Activated naive CD4-positive, alpha-beta T cell treated with anti-CD3 and anti-CD28 coated beads, Interleukin-2, amount 10 ng/mL, durations not matched to agents 7 days and 5 days (primary cell): ENCODE results near the gene RAB27A.
A peak's percentile ranks its signal among the peaks of the same experiment; 100 is the strongest.
"Not testable (repeated sequence)": the region's sequence is repeated elsewhere in the genome, so short reads cannot be mapped to it uniquely, and the experiment has no call there.

Source experiments
- CTCF ChIA-PET: fragments of 350-600 bp; sonication (Branson Sonifier 250); formaldehyde crosslinking; loops from one replicate; lab custom pipeline; 2021; ENCODE audit warnings: antibody characterized with exemption; lab: Charles Lee
- DNase-seq: peaks from one replicate; pipeline ENCODE4 v3.0.0-alpha.2; 2020
- H3K27ac Mint-ChIP-seq: one replicate; pipeline ENCODE4 v1.8.0; 2021; ENCODE audit warnings: mild to moderate bottlenecking, moderate library complexity, mixed read lengths
- H3K27me3 Mint-ChIP-seq: one replicate; pipeline ENCODE4 v1.8.0; 2021; ENCODE audit warnings: mild to moderate bottlenecking, mixed read lengths
- H3K36me3 Mint-ChIP-seq: one replicate; pipeline ENCODE4 v1.8.0; 2021; ENCODE audit warnings: mixed read lengths
- H3K4me1 Mint-ChIP-seq: one replicate; pipeline ENCODE4 v1.8.0; 2021; ENCODE audit warnings: mixed read lengths
- H3K4me3 Mint-ChIP-seq: one replicate; pipeline ENCODE4 v1.8.0; 2021; ENCODE audit warnings: mild to moderate bottlenecking, moderate library complexity, mixed read lengths
- H3K9me3 Mint-ChIP-seq: one replicate; pipeline ENCODE4 v1.8.0; 2021; ENCODE audit warnings: mixed read lengths

Gene RAB27A

DNA sequence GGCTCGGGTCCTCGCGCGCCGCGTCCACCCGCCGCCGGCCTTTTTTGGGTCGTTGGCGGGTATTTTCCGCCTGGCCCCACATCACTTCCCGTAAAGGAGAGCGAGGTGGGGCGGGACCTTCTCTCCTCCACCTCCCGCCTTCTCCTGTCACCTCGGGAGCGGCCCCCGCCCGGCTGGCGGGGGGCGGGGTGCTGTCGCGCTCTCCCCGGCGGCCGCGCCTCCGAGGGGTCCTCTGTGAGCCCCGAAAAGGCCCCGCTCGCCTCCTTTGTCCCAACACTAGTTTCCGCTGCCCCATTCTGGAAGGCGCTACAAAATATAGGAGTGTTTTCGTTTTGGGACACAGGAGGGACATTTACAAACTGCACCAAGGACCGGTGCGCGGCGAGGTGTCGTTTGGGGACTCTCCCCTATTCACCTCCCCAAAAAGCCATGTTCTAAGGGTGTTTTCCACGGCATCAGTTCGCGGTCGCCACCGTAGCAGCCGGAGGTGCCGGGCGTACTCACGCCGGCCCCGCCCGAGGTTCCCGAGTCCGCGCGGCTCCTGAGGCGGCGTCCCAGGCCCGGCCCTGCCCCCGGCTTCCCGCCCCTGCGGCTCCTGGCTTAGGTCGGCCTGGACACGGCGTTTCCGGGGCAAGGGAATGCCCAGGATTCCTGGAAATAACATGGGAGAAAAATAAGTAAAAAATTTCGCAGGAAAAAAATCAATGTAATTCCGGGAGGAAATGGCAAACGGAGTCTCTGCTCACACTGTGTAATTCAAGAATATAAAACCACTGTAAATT lies at the start of gene RAB27A:
Gene RAB27A (minus strand): TSS at position 68 of the 782 bp plus-strand sequence. CDS start 54,879 bp downstream, outside the sequence.
- CTCF ChIA-PET, result interaction anchor here (1.1 to 1.9 kb wide), 4 partner anchors 13 to 145 kb away, joined by 4 to 30 read pairs (median 14); no protein-coding TSS in a partner anchor
- H3K27me3 Mint-ChIP-seq, result peaks cover 1% of the 10 kb centered on the region
- peak within 1 kb of the TSS; percentile 91 for H3K27ac Mint-ChIP-seq
- peak within 1 kb of the TSS; percentile 91 for H3K4me3 Mint-ChIP-seq
- peaks cover 31% of the 10 kb centered on the region for H3K36me3 Mint-ChIP-seq
- no peaks in the 10 kb centered on the region for H3K9me3 Mint-ChIP-seq
- H3K4me1 Mint-ChIP-seq, result peaks cover 39% of the 10 kb centered on the region
- peak; percentile 87 for DNase-seq

DNA sequence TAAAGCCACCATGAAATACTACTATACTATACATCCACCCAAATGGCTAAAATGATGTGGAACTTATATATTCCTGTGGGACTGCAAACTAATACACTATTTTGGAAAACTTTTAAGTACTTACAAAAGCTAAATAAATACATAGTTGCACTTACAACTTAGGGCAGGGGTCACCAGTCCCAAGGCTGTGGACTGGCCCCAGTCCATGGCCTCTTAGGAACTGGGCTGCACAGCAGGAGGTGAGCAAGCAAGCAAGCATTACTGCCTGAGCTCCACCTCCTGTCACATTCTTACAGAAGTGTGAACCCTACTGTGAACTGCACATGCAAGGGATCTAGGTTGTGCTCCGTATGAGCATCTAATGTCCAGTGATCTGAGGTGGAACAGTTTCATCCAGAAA lies 47.5 kb upstream of the RAB27A start:
- Mint-ChIP-seq H3K9me3 (no peaks in the 10 kb centered on the region), H3K27me3 (no peaks in the 10 kb centered on the region), H3K4me1 (no peaks in the 10 kb centered on the region), H3K4me3 (no peak overlapping the region), H3K27ac (no peak overlapping the region), H3K36me3 (peaks cover 33% of the 10 kb centered on the region)
- CTCF ChIA-PET, result interaction anchor here (0.6 kb wide), 1 partner anchor 52 kb away, joined by 3 read pairs; no protein-coding TSS in a partner anchor
- no peak for DNase-seq

DNA sequence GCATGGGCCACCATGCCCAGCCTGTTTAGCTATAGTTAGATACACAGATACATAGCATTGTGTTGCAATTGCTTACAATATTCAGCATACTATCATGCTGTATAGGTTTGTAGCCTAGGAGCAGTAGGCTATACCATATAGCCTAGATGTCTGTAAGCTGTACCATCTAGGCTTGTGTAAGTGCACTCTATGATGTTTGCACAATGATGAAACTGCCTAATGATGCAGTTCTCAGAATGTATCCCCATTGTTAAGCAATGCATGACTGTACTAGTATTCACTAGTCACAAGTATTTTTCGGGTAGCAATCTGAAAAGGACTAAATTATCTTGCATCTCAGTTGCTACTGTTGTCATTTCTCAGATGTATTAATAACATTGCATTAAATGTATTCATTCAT lies 45.4 kb upstream of the RAB27A start:
- DNase-seq, result no peak
- H3K27me3 Mint-ChIP-seq, result no peaks in the 10 kb centered on the region
- CTCF ChIA-PET, result no interaction called here
- H3K9me3 Mint-ChIP-seq, result no peaks in the 10 kb centered on the region
- peaks cover 42% of the 10 kb centered on the region for H3K36me3 Mint-ChIP-seq
- H3K4me1 Mint-ChIP-seq, result no peaks in the 10 kb centered on the region
- no peak overlapping the region for H3K27ac Mint-ChIP-seq
- H3K4me3 Mint-ChIP-seq, result no peak overlapping the region

DNA sequence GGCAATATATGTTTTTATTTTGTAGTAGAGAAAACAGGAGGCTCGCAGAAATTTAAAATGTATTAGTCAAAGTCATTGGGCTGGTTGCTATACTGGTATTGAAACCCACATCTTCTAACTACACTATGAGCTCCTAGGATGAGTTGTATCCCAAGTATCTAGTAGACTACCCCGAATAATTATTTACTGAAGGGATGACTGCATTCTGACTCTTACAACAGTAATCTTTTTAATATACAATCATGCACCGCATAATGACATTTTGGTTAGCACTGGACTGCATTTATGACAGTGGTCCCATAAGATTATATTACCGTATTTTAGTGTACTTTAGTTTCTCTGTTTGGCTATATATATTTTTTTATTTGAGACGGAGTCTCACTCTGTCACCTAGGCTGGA lies 44.8 kb upstream of the RAB27A start:
- no peaks in the 10 kb centered on the region for H3K4me1 Mint-ChIP-seq
- CTCF ChIA-PET, result no interaction called here
- H3K4me3 Mint-ChIP-seq, result no peak overlapping the region
- no peaks in the 10 kb centered on the region for H3K27me3 Mint-ChIP-seq
- no peak overlapping the region for H3K27ac Mint-ChIP-seq
- peaks cover 41% of the 10 kb centered on the region for H3K36me3 Mint-ChIP-seq
- DNase-seq, result no peak
- H3K9me3 Mint-ChIP-seq, result no peaks in the 10 kb centered on the region

DNA sequence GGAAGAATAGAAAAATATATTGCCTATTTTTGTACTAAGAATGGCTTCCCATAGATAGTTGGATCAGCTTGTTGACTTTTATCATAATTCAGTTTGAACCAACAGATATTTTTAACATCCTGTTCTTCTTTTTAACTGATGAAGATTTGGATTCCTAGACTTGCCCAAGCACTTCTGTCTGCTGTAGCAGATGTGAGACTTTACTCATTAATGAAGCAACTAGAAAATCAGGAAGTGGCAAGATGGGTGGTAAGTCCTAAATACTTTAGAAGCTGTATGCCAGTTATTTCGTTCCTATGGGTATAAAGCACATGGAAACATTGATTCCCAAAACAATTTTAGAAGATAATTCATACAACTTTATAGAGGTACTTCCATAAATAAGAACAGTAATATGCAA lies 37.8 kb upstream of the RAB27A start:
- CTCF ChIA-PET, result no interaction called here
- H3K27ac Mint-ChIP-seq, result no peak overlapping the region
- H3K4me1 Mint-ChIP-seq, result peaks cover 4% of the 10 kb centered on the region

DNA sequence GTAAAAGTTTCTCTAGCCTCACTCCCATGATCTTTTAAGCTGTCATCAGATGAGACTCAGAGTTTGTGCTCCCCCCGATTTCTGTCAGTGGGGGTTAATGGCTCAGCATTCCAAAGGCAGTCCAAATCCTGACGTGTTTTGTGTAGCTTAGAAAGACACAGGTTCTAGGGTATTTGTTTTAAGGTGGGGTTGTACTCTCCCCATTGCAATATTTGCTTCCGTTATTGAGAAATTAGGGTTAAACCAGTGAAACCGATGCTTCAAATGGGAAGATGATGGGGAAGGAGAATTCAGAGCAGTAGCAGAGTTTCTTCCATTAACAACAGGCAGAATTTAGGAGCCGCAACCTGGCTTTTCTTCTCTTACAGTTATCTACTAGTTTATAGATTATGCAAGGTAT lies 32.9 kb upstream of the RAB27A start:
- Mint-ChIP-seq H3K36me3 (peaks cover 33% of the 10 kb centered on the region), H3K27ac (no peak overlapping the region), H3K9me3 (no peaks in the 10 kb centered on the region), H3K4me3 (no peak overlapping the region), H3K27me3 (no peaks in the 10 kb centered on the region), H3K4me1 (peaks cover 31% of the 10 kb centered on the region)
- DNase-seq, result no peak
- CTCF ChIA-PET, result interaction anchor here (1.5 kb wide), 1 partner anchor 31 kb away, joined by 3 read pairs; no protein-coding TSS in a partner anchor

More for the DNA sequence above, 37.8 kb upstream of the RAB27A start:
- Mint-ChIP-seq H3K36me3 (peaks cover 36% of the 10 kb centered on the region), H3K9me3 (no peaks in the 10 kb centered on the region), H3K27me3 (no peaks in the 10 kb centered on the region), H3K4me3 (no peak overlapping the region)
- DNase-seq, result no peak

DNA sequence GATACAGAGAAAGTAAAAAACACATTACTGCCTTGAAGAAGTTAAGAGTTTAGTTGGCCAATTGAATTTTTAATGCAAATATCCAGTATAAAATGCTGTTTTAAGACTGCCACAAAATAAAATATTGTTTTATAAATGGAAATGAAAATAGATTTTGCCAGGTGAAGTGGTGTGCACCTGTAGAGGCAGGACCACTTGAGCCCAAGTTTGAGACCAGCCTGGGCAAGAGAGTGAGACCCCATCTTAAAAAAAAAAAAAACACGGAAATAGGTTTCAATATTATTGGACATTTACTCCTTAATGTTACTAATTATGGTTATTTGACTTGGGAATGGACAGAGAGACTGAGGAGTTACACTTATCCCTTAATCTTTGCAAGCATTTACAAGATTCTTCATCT lies 31.4 kb upstream of the RAB27A start:
- Mint-ChIP-seq H3K4me3 (no peak overlapping the region), H3K36me3 (peaks cover 39% of the 10 kb centered on the region), H3K27me3 (no peaks in the 10 kb centered on the region), H3K4me1 (peaks cover 44% of the 10 kb centered on the region), H3K27ac (no peak overlapping the region), H3K9me3 (no peaks in the 10 kb centered on the region)
- DNase-seq, result no peak
- CTCF ChIA-PET, result no interaction called here

DNA sequence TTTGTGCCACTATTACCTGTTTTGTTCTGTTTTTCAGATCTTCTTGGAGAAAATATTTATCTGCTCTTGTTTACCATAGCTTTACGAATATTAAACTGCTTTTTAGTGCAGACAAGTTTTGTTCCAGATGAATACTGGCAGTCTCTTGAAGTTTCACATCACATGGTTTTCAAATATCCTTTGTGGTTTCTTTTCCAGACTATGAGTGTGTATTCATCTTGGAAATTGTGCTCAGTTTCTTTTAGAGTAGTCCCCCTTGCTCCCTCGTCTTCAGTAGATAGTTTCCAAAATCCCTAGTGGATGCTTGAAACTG lies 30.6 kb upstream of the RAB27A start:
- CTCF ChIA-PET, result interaction anchor here (1.0 kb wide), 1 partner anchor 151 kb away, joined by 3 read pairs; no protein-coding TSS in a partner anchor
- H3K36me3 Mint-ChIP-seq, result peaks cover 45% of the 10 kb centered on the region
- peaks cover 50% of the 10 kb centered on the region for H3K4me1 Mint-ChIP-seq
- H3K4me3 Mint-ChIP-seq, result peak overlapping the region; percentile 66
- DNase-seq, result no peak
- peak overlapping the region; percentile 52 for H3K27ac Mint-ChIP-seq
- H3K27me3 Mint-ChIP-seq, result no peaks in the 10 kb centered on the region
- H3K9me3 Mint-ChIP-seq, result no peaks in the 10 kb centered on the region

DNA sequence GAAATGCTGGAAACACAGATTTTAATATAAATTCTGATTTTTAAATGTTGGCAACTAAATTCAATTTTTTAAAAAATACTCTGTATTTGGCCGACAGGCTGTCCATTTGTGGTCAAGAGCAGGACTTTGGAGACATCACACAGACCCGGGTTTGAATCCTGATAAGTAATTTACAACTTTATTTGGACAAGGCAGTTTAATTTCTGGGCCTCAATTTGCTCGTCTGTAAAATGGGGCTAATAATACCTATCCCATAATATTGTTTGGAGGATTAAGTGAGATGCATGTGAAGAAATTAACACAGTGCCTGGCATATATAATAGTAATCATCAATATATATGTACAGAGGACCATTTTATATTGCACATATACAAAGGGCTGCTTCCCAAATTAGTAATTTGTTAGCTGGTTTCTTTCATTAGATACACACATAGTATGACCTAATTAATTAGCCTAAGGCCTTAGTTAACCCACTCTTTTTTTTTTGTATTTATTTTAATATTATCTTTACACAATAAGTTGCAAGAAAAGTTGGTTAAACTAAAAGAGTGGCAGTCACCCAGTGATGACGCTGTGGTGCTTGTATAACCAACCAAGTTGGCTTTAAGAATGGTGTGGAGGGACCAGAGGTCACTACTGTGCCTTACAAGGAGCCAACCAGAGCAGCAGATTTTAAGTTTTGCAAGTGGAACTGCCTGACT lies 30.1 kb upstream of the RAB27A start:
- peak overlapping the region; percentile 90 for H3K4me3 Mint-ChIP-seq
- peak overlapping the region; percentile 99 for H3K27ac Mint-ChIP-seq
- H3K4me1 Mint-ChIP-seq, result peaks cover 55% of the 10 kb centered on the region
- DNase-seq, result no peak
- H3K9me3 Mint-ChIP-seq, result no peaks in the 10 kb centered on the region
- no peaks in the 10 kb centered on the region for H3K27me3 Mint-ChIP-seq
- H3K36me3 Mint-ChIP-seq, result peaks cover 50% of the 10 kb centered on the region
- CTCF ChIA-PET, result interaction anchor here (1.0 to 1.3 kb wide), 3 partner anchors 88 to 151 kb away, joined by 3 to 4 read pairs (median 4); partner anchors contain the start of gene CCPG1

DNA sequence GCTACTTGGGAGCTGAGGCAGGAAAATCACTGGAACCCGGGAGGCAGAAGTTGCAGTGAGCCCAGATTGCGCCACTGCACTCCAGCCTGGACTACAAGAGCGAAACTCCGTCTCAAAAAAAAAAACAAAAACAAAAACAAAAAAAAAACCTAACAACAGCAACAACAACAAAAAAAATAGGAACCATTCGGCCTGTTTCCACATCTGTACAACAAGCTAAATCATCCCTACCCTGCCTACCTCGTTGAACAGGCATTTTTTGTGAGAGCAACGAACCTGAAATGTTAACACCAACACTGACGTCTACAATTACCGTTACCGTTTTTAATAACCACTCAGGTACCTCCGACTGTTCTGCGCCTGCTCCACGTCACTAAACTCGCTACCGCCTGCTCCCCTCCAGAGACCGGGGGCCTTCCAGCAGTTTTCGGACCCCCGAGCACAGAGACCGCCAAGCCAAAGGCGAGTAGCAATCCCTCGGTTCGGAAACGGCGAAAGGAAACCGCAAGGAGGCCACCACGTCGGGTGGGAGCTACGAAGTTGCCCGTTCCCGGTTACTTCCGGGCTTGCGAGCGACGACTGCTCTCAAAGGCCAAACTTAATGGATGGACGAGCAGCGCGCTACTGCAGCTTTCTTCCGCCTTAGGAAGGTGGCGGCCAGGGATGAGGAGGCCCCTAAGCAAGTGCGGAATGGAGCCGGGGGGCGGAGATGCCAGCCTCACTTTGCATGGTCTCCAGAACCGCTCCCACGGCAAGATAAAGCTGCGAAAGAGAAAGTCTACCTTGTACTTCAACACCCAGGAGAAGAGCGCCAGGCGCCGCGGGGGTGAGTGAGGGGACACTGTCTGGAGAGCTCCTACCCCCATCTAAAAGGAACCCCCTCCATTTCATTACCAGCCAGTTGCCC lies 29.2 kb upstream of the RAB27A start, which contains the start of the genes PIGB and PIGBOS1:
Gene PIGB (plus strand): TSS at position 635 of the 907 bp plus-strand sequence. CDS start 29 bp downstream, at position 664.
Gene PIGBOS1 (minus strand): TSS at position 536 of the 907 bp plus-strand sequence. CDS start 1,331 bp downstream, outside the sequence.
- peak; percentile 88 for DNase-seq
- Mint-ChIP-seq H3K27me3 (no peaks in the 10 kb centered on the region), H3K4me1 (peaks cover 61% of the 10 kb centered on the region), H3K36me3 (peaks cover 52% of the 10 kb centered on the region), H3K9me3 (no peaks in the 10 kb centered on the region), H3K27ac (peak within 1 kb of the TSS; percentile 99), H3K4me3 (peak within 1 kb of the TSS; percentile 90)
- CTCF ChIA-PET, result interaction anchor here (1.0 to 1.3 kb wide), 4 partner anchors 25 to 150 kb away, joined by 3 to 4 read pairs (median 4); partner anchors contain the start of gene CCPG1

DNA sequence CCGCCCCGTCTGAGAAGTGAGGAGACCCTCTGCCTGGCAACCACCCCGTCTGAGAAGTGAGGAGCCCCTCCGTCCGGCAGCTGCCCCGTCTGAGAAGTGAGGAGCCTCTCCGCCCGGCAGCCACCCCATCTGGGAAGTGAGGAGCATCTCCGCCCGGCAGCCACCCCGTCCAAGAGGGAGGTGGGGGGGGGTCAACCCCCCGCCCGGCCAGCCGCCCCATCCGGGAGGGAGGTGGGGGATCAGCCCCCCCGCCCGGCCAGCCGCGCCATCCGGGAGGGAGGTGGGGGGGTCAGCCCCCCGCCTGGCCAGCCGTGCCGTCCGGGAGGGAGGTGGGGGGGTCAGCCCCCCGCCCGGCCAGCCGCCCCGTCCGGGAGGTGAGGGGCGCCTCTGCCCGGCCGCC lies 13.2 kb upstream of the RAB27A start:
- CTCF ChIA-PET, H3K27ac Mint-ChIP-seq, H3K4me3 Mint-ChIP-seq, H3K27me3 Mint-ChIP-seq, H3K4me1 Mint-ChIP-seq, DNase-seq, H3K9me3 Mint-ChIP-seq: not testable (repeated sequence)
- peaks cover 16% of the 10 kb centered on the region for H3K36me3 Mint-ChIP-seq

DNA sequence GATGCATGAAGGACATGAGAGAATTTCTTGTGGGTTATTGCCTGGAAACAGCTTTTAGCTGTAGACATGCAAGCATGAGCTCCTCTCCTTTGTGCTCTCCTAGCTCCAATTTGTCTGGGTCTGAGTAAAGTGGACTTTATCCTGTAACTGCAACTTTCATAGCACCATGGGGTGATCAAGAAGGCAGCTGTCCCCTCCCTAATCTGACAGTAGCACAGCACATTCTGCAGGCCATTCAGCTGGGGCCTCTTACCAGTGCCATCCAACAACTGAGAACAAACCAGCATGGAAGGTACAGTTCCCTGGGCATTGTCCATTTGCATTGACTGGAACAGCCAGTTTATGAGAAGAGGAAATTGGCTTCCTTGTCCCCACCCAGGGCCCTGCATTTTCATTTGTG lies 7.7 kb upstream of the RAB27A start:
- no peak overlapping the region for H3K27ac Mint-ChIP-seq
- H3K9me3 Mint-ChIP-seq, result no peaks in the 10 kb centered on the region
- DNase-seq, result no peak
- H3K4me1 Mint-ChIP-seq, result no peaks in the 10 kb centered on the region
- H3K36me3 Mint-ChIP-seq, result no peaks in the 10 kb centered on the region
- H3K4me3 Mint-ChIP-seq, result no peak overlapping the region
- peaks cover 4% of the 10 kb centered on the region for H3K27me3 Mint-ChIP-seq
- CTCF ChIA-PET, result no interaction called here

DNA sequence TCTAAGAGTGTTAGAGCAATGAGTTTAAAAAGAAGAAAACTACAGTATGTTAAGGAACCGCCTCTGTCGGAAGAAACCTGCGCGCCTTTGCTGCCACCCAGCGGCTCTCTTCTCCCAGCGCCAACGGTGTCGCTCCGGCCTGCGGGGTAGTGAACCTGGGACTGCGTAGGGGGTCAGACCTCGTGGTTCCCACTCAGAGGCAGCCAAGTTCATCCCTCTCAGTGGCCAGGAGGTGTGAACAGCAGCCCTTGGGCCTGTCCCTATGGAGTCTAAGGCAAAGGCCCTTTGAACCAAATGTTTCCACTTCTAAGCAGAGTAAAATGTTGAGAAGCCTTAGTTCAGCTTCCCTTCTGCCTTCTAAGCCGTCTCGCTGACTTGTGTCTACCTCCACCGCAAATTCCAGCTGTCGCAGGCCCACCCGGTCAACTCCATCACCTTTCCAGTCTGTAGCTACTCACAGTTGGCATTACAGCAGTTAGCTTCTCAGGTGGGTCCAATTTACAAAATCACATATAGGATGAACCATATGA lies 980 bp upstream of the RAB27A start:
- peak; percentile 88 for DNase-seq
- peaks cover 26% of the 10 kb centered on the region for H3K36me3 Mint-ChIP-seq
- peaks cover 32% of the 10 kb centered on the region for H3K4me1 Mint-ChIP-seq
- H3K27ac Mint-ChIP-seq, result peak overlapping the region; percentile 91
- H3K27me3 Mint-ChIP-seq, result peaks cover 4% of the 10 kb centered on the region
- peak overlapping the region; percentile 91 for H3K4me3 Mint-ChIP-seq
- CTCF ChIA-PET, result interaction anchor here (0.7 to 1.9 kb wide), 14 partner anchors 13 to 149 kb away, joined by 3 to 30 read pairs (median 4); partner anchors contain the start of gene RSL24D1
- H3K9me3 Mint-ChIP-seq, result no peaks in the 10 kb centered on the region
